GM18520 (cell line): ENCODE data around the gene ODC1.

Source experiments
- ATAC-seq: cut with Tn5 transposase; IDR thresholded peaks from one replicate; pipeline ENCODE4 v1.9.1; 2021; ENCODE audit not compliant: unreplicated experiment

Gene ODC1

DNA sequence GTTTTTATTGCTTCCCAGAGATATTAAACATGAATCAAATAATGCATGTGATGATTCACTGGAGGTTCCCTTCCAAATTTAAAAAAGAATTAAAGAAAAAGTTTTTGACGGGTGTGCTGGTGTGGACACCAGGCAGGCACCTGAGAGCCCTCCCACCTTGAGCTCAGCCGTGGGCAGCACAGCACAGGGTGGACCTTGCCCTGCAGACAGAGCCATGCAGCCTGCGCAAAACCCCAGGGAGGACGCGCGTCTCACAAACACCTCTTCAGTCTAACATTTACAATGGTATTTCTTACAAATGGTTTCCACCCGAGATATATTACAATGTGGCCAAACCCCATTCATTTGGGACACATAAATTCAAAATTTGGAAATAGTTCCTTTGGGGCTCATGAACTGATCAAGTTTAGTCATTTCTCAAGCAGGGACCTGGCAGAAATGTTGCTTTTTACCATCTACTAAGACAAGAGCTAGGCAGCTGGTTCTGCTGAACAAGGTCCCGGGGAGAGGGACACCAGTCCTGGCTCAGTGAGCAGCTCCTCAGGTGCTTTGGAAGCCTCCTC, 45.4 kb downstream of the ODC1 start:
- ATAC-seq: no peak

DNA sequence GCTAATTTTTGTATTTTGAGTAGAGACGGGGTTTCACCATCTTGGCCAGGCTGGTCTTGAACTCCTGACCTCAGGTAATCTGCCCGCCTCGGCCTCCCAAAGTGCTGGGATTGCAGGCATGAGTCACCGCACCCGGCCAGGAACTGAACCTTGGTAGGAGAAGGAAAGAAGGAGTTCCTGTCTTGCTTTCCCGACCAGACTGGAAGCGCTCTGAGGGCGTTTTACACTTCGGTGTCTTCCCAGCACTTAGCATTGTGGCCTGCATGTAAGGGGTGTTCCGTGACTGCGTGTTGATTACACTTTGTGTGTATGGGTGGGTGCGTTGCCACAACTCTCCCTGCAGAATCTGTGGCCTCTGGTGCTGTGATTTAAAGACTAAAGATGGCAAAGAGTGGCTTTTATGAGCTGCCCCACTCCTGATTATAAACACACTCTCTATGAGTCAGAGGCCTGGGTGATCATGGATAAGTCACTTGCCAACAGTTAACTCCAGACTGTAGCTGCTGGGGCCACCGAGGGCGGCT, 46.0 kb downstream of the ODC1 start:
- no peak for ATAC-seq

DNA sequence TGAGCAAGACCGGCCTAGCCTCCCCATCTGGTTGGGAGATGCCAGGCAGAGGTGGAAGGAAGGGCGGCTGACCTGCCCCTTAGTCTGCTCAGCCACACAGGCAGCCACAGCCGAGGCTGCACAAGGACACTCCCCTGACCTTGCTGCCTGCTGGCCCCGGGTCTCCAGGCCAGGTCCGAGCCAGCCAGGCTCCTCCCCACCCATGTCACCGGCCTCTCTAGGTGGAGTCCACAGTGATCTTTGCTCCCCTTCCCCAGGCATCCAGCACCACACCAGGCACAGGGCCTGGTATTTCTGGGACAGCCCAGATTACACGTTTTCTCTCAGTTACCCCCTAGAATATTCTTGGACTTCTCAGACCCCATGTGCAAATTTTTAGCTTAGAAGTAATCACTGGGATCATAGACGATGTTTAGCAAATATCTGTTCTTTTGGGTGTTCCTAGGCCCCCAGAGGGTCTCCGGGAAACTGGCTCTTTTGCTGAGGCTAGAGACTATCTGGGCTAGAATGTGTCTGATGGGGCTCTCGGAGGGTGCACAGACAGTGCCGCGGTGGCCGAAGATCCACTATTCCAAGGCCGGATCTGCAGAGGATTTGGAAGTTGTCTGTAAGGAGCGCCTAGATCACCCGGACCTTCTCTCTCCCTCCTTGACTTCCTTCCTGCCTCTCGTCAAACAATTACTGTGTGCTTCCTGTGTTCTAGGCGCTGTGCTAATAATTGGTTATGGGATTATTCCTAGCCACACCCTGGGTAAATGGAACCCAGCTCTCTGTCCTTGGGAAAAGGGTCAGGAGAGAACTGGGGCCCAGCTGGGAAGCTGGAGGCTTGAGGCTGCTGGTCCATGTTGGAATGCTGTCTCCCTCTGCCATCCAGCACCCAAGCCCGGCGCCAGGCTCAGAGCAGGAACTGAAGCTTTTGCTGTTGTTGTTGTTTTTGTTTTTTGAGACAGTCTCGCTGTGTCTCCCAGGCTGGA, 46.9 kb downstream of the ODC1 start:
- ATAC-seq: no peak

GRCh38 chr2:10400568-10400977, 47.6 kb downstream of the ODC1 start:
- no peak for ATAC-seq

DNA sequence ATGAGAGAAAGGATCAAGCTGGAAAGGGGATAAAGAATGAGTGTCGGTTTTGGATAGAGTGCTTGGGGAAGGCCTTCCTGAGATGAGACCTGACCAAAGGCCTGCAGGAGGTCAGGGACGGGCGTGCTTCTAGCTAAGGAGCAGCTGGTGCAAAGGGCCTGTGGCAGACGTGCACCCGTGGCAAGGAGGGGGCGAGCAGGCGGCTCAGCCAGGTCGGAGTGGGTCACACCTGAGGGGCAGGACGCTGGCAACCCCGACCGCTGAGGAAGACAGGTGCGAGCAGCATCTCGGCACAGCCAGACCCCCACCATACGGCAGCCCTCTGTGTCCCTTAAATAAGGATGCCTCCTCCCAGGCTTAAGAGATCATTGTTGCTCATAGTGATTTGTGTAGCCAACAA, 48.1 kb downstream of the ODC1 start:
- ATAC-seq: no peak

DNA sequence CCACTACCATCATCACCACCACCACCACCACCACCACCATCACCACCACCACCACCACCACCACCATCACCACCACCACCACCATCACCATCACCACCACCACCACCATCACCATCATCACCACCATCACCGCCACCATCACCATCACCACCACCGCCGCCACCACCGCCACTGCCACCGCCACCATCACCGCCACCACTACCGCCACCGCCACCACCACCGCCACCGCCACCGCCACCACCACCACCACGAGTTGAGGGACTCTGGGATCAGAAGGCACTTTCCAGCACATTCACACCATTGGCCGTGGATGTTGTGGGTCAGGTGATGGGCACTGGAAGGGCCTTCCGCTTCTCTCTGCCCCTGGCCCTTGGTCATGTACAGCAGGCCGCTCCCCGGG, 48.8 kb downstream of the ODC1 start:
- ATAC-seq: no peak

DNA sequence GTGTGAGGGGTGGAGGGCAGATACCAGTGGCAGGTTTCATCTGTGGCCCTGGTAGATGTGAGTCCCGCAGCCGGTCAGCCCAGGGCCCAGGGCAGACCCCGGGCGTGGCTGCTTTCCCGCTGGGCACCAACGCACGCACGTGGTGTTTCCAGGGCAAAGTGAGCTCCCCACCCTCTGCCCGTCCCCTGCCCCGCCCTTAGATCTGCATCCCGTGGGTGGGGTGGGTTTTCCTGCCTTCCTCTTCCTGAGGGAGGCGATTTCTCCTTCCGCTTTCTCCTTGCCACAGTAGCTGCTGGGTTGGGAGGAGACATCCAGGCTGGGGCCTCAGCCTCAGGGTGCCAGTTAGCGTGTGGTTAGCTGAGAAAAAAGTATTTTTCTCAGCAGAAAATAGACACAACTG, 49.6 kb downstream of the ODC1 start:
- ATAC-seq: no peak

- ATAC-seq: no peak
These were observed 50.2 kb downstream of the ODC1 start for GRCh38 chr2:10397878-10398277.

DNA sequence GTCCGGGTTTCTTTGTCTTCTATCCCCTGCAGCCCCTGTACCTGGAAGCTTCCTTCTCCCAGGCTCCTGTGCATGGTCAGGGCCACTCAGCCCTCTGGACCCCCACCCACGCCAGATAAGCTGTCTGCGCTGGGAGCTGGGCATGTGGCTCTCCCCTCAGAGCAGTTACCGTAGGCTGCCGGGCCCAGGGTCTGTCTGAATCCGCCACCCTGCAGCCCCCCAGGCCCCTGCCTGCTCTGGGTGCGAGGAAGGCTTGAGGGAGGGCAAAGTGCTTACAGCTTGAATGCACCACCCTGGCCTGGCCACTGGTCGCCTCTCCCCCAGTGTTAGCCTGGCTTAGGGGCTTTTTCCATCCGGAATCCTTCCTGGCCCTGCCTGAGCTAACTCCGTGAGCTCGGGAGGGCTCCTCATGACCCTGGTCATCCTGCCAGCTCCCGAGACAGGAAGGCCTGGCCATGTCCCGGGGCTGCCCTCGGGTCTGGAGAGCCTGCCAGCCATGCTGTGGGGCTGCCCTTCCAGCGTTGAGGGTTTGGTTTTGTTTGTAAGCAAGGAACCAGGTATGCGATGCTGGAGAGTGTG, 50.7 kb downstream of the ODC1 start:
- no peak for ATAC-seq

DNA sequence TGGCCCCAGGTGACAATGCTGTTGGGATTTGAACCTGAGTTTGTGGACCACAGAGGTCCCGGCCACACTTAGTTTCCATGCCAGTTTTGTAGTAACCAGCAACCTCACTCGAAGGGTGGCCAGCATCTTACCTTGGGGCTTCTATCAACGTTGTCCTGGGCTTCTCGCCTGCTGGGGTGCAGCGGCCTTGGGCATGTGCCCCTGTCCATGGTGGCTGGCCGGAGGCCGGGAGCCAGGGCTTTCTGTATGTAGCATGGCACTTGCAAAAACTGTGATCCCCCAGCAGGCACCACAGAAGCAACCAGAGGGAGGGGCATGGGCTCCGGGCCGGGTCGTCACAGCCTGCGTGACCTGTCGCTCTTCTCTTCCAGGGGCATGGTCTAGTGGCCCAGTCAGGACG, 51.7 kb downstream of the ODC1 start:
- no peak for ATAC-seq

DNA sequence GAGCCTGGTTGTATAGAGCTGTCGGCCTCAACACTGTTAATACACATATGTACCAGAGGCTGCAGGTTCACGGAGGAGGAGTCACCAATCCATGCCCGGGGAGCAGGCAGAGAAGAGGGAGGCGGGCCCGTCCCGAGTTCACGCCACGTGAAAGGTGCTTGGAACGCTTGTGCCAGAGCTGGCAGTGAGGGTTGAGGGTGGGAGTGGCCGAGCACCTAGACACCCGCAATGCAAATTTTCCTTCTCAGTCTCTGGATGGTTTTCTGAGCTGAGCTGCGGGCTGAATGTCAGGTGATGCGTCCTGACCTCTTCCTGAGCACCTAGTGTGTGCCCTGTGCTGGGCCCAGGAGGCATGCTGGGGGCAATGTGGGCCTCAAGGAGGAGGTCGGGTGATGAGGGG, 52.2 kb downstream of the ODC1 start:
- no peak for ATAC-seq

DNA sequence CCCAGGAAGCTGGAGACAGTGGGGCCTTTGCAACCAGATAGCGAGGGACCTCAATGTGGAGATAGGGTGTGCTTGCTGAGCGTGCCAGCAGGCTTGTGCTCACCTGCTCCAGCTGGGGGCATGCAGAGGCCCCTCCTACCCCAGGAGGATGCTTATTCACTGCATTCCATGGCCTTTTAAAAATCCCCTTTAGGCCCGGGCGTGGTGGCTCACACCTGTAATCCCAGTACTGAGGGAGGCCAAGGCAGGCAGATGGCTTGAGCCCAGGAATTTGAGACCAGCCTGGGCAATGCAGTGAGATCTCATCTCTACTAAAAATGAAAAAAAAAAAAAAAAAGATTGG, 54.5 kb downstream of the ODC1 start:
- ATAC-seq: no peak

GRCh38 chr2:10392951-10393639, 55.0 kb downstream of the ODC1 start:
- ATAC-seq: no peak

- ATAC-seq: no peak
These were observed 55.6 kb downstream of the ODC1 start for GRCh38 chr2:10392548-10392947.

DNA sequence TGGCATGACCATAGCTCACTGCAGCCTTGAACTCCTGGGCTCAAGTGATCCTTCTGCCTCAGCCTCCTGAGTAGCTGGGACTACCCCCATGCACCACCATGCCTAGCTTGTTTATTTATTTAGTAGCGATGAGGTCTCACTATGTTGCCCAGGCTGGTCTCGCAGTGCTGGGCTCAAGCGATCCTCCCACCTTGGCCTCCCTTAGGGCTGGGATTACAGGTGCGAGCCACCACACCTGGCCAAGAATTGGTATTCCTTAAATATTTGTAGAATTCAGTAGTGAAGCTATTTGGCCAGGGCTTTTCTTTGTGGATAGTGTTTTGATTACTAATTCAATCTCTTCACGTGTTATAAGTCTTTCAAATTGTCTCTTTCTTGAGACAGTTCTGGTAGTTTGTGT, 56.0 kb downstream of the ODC1 start:
- ATAC-seq: no peak

DNA sequence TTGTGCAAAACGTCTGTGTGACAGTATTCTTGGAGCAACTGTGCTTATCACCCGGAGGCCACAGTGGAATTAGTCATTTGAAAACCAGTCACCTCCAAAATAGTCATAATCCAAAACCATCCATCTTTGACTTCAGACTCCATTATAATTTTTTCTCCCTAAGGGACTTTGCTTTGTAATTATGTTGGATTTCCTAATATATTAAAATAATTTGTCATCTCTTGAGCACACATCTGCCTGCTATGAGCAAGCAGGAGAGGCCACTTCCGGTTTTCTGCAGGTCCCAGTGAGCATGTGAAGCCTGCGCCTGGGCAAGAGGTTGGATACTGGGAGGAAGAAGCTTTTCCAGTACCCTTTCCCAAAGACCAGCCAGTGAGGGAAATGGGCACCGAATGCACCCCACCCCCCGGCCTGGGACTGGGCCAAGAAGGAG, 57.7 kb downstream of the ODC1 start:
- ATAC-seq: no peak
